ENCODE measurements around the gene KRTAP10-4.
"Not testable (repeated sequence)": the region's sequence is repeated elsewhere in the genome, so short reads cannot be mapped to it uniquely, and the experiment has no call there.

The KRTAP10-4 gene

GRCh38 chr21:44534688-44535087 lies 38.8 kb upstream of the KRTAP10-4 start:
- no peak for DNase-seq

- DNase-seq: no peak
Measured at GRCh38 chr21:44535963-44536362, 37.6 kb upstream of the KRTAP10-4 start.

GRCh38 chr21:44537930-44538911 lies 35.3 kb upstream of the KRTAP10-4 start:
- no peak for DNase-seq

DNA sequence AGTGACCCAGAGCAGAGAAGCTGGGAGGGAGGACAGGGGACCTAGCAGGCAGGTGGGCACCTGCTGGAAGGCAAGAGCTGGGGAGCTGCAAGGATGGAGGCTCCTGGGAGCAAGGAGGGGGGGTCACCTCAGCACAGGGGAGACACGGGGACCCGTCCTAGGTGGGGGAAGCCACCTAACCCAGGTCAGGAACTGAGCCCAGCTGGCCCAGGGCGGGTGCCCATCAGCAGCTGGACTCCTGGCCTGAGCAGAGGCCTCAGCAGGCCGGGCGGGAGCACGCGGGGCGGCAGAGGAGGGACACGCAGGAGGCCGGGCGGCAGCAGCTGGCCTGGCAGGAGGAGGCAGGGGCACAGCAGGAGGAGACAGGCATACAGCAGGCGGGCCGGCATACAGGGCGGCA lies 34.5 kb upstream of the KRTAP10-4 start:
- DNase-seq: no peak

GRCh38 chr21:44539991-44540666 lies 33.4 kb upstream of the KRTAP10-4 start, which contains the start of gene KRTAP10-1:
TSS of gene KRTAP10-1 (minus strand) at chr21:44540195. CDS start at chr21:44540150, 45 bp downstream.
- no peak for DNase-seq

DNA sequence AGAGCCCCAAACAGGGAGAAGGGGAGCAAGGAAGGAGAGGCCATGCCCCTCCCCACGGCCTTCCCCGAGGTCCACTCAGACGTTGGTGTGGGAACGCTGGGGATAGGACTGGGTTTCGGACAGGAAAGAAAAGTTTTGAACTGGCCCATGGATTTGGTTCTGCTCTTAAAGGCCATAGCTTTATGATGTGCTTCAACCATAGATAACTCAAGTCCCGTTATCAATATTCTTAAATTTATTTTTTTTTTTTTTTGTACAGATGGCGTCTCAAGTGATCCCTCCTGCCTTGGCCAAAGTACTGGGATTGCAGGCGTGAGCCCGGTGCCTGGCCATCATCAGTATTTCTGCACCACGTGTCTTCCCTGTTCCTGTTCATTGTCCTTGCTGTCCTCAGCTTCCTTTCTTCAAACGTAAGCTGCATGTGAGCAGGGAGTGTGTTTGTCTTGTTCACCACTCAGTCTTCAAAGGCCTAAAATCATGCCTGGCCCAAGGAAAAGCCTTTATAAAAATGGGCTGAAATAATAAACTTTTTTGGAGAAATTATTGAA lies 32.7 kb upstream of the KRTAP10-4 start:
- no peak for DNase-seq

DNA sequence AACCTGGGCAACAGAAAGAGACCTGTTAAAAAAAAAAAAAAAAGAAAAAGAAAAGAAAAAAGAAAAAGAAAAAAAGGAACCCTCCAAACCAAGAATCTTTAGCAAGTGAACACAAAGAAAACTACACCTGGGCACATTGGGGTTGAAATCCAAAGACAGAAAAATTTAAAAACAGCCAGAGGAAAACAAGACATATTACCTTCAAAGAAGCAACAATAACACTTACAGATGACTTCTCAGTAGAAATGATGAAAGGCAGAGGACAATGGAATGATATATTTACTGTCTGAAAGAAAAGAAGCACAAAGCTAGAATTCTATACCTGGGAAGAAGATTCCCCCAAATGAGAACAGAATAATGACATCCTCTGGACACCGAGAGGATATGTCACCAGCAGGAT lies 30.8 kb upstream of the KRTAP10-4 start:
- no peak for DNase-seq

DNA sequence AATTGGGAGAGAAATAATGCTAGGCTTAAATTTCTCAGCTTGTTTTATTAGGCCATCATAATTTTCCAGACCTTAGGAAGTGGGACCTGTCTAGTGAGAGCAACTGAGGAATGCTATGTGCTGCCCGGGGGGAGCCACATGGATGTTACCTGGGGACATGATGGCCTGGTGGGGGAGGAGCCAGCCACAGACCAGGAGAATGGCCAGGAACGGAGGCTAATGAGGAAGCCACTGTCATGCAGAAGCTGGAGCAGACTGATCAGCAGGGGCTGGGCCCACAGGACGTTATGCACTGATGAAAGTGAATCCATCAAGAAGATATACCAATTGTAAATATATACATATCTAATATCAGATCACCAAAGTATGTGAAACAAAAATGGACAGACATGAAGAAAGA lies 29.0 kb upstream of the KRTAP10-4 start:
- no peak for DNase-seq

DNA sequence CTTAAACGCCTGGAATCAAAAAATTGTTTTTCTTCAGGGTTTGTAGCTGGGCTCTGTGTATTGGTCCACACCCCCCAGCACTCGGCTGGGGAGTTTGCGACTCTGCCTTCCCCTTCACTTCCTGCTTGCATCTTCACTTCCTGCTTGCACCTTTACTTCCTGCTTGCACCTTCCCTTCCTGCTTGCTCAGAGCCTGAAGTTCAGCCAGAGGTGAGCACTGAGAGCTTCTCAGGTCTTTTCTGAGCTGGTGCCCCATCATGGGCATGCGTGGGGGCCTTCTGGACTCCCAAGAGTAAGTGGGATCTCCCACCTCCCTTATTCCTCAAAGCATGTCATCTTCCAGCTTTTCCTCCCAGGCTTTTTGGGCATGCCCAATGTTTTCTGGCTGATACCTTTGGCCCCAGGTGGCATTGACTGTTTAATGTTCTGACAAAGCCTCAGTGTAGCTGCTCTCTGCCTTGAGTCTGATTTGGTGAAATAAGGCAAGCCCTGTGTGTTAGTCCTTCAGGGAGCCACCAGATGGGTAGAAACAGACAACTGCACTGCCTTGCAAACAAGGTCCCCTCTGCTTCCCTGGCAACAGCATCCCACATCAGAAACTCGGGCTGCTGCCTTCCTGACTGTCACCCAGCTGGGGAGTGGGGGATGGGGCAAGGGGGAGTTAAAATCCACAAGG lies 25.7 kb upstream of the KRTAP10-4 start:
- DNase-seq: no peak

DNA sequence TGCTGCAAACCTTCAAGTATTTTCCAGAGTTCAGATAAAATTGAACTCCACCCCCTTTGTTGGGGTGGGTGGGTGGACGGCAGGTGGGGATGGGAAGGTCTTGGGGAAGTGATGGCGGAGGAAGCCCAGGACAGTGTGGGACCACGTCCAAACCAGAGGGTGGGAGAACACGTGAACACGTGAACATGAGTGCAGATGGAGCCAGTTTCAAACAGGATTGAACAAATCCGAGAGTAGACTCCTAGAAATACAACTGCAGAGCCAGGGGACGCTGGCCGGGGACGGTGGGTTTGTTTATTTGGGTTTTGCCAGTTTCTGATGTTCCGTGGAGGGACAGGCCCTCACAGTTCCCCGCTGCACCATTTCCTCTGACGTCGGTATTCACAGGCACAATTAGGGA lies 25.1 kb upstream of the KRTAP10-4 start:
- no peak for DNase-seq

DNA sequence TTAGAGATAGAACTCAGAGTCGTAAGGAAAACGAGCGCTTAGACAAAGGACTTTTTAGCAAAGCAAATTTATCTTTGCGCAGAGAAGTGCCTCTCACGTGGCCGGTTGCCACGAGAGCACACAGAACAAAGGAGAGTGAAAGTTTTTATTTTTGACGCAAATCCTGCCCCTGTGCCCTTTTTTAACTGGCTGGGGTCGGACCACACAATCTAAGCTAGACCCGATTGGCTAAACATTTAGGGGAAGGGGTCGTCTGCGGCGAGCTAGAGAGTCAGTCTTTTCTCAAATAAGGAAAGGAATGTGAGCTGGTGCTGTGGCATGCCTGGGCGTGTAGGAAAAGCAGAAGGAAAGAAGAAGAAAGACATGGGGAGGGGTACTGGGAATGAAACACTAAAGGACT lies 24.6 kb upstream of the KRTAP10-4 start:
- DNase-seq: no peak

DNA sequence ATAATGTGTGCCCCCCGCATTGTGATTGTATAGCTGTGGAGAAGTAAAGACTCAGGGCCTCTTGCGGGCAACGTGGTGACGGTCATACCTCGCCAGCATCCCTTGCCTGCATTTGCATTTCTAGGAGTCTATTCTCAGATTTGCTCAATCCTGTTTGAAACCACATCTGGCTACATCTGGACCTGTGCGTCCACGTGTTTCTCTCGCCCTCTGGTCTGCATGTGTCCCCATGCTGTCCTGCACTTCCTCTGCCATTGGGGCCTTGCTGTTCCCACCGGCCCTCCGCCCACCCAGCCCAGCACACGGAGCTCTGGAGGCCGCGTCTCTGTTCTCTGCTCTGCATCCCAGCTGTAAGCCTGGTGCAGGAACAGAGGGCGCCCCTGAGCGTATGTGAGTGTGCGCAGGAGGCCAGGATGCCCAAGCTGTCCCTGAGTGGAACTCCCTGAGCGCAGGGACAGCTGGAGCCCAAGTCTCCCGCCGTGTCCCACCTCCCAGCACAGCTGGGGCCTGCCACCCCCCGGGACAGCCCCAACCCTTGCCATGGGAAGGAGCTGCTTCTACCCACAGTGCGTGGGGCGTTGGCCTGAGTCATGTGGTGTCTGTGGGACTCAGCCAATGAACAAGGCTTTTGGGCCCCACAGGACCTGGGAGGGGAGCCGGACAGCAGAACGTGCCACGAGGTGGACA lies 23.9 kb upstream of the KRTAP10-4 start:
- DNase-seq: no peak

DNA sequence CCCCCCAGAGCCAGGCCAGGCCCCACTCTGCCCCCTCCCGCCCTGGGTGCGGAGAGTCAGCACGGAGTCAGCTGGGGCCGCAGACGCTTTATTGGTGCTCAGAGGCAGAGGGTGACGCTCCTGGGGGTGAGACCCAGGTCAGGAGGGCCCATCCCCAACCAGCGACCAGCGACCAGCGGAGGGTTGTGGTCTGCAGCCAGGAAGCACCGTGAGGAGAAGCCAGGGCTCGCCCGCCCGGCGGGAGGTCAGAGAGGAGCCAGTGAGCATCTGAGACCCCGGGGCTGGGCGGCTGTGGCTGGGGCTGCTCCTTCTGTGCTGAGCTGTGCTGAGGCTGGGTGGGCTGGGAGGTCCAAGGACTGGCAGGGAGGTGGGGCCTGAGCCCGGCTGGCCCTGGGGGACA lies 23.2 kb upstream of the KRTAP10-4 start:
- not testable (repeated sequence) for DNase-seq

DNA sequence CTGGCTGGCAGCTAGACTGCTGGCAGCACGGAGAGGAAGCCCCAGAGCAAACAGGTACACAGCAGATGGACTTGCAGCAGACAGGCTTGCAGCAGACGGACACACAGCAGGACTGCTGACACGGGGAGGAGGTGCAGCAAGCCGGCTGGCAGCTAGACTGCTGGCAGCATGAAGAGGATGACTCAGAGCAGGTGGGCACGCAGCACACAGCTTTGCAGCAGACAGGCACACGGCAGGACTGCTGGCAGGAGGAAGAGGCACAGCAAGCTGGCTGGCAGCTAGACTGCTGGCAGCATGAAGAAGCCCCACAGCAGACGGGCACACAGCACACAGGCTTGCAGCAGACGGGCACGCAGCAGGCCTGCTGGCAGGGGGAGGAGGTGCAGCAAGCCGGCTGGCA lies 22.7 kb upstream of the KRTAP10-4 start:
- DNase-seq: no peak

GRCh38 chr21:44551340-44551961 lies 22.1 kb upstream of the KRTAP10-4 start, which contains the start of gene KRTAP10-2:
TSS of gene KRTAP10-2 (minus strand) at chr21:44551505. CDS start at chr21:44551458, 47 bp downstream.
- DNase-seq: no peak

DNA sequence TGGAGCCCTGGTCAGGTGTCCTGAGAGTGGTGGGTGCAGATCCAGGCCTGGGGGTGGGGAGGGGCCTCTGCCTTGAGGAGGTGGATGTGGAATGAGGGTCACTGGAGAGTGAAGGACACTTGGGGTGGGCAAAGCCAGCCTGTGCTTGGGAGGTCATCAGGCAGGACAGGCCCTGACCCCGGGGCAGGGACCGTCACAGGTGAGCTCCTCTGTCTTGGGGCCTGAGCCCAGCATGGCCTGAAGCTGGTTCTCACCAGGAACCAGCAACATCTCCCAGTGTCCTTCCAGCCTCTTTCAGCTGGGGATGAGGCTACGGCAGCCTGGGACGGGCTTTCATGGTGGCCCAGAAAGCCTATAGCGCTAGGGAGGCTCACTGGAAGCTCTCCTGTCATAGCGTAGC lies 21.4 kb upstream of the KRTAP10-4 start:
- no peak for DNase-seq

- DNase-seq: no peak
Measured at GRCh38 chr21:44552681-44553080, 20.8 kb upstream of the KRTAP10-4 start.

GRCh38 chr21:44555200-44555875 lies 18.2 kb upstream of the KRTAP10-4 start:
- no peak for DNase-seq

GRCh38 chr21:44556879-44557278 lies 16.6 kb upstream of the KRTAP10-4 start:
- DNase-seq: no peak

- DNase-seq: no peak
Measured at GRCh38 chr21:44557491-44558328, 15.8 kb upstream of the KRTAP10-4 start.
